CD14-positive monocyte (primary cell): ENCODE data around the gene PTPRN2. TPM values are rescaled to one million over a fixed set of nuclear protein-coding genes. Genes with fewer than 3 reads are reported as not detected.

Experiments used
- DNase-seq, 3 donors: peaks; one replicate each; pipeline ENCODE4 v3.0.0-alpha.2; 2011 to 2022
- H2AFZ ChIP-seq: 2 replicates; pipeline ENCODE4 v1.6.0; 2012; ENCODE audit warnings: mild to moderate bottlenecking, low read depth, low read length, inconsistent platforms; ENCODE audit not compliant: insufficient read depth, poor library complexity, severe bottlenecking
- H3K27ac ChIP-seq, 2 donors: 1 replicate in 1 of 2; 2 replicates in 1 of 2; pipeline ENCODE4 v1.5.1; 2012 to 2013; ENCODE audit warnings: low read length in 2 of 2, control low read depth in 1 of 2, inconsistent platforms in 1 of 2, low read depth in 1 of 2, mild to moderate bottlenecking in 1 of 2
- H3K27me3 ChIP-seq, 2 donors: one replicate each; pipeline versions ENCODE4 v1.6.0 to v1.6.1; 2011 to 2013; ENCODE audit warnings: low read length in 2 of 2; ENCODE audit not compliant: control insufficient read depth in 2 of 2, insufficient read depth in 2 of 2
- H3K36me3 ChIP-seq, 2 donors: replicated peaks in 1 of 2; 1 replicate in 1 of 2; 2 replicates in 1 of 2; pipeline versions ENCODE4 v1.5.1 to v1.6.1; 2012 to 2013; ENCODE audit warnings: low read length in 2 of 2, control low read depth in 1 of 2, inconsistent platforms in 1 of 2, mild to moderate bottlenecking in 1 of 2; ENCODE audit not compliant: insufficient read depth in 2 of 2, control insufficient read depth in 1 of 2
- H3K4me1 ChIP-seq, 2 donors: 1 replicate in 1 of 2; 2 replicates in 1 of 2; pipeline versions ENCODE4 v1.5.1 to v1.6.1; 2012 to 2013; ENCODE audit warnings: low read length in 2 of 2, control low read depth in 1 of 2, inconsistent platforms in 1 of 2, mild to moderate bottlenecking in 1 of 2, moderate library complexity in 1 of 2; ENCODE audit not compliant: insufficient read depth in 2 of 2, control insufficient read depth in 1 of 2
- H3K4me2 ChIP-seq: replicated peaks from 2 replicates; pipeline ENCODE3; 2012; ENCODE audit warnings: low read length, moderate library complexity, mild to moderate bottlenecking; ENCODE audit not compliant: poor library complexity, severe bottlenecking; ENCODE audit errors: extremely low read depth
- H3K4me3 ChIP-seq, 3 experiments: fragments of 200-600 bp in 1 of 3; sonication (generic) in 1 of 3; replicated peaks in 1 of 3; 1 replicate in 2 of 3; 2 replicates in 1 of 3; pipeline ENCODE4 v1.5.1; 2011 to 2013; ENCODE audit warnings: low read length in 3 of 3, mild to moderate bottlenecking in 3 of 3, control low read depth in 2 of 3, low read depth in 2 of 3, inconsistent platforms in 1 of 3, moderate library complexity in 1 of 3
- H3K79me2 ChIP-seq: 2 replicates; pipeline ENCODE4 v1.6.0; 2012; ENCODE audit warnings: mild to moderate bottlenecking, control low read depth, inconsistent platforms, low read length, moderate library complexity; ENCODE audit not compliant: insufficient read depth
- H3K9ac ChIP-seq: 2 replicates; pipeline ENCODE4 v1.6.0; 2017; ENCODE audit warnings: low read length, mild to moderate bottlenecking; ENCODE audit not compliant: insufficient read depth, poor library complexity, severe bottlenecking
- H3K9me3 ChIP-seq, 2 donors: replicated peaks in 1 of 2; 1 replicate in 1 of 2; 2 replicates in 1 of 2; pipeline versions ENCODE4 v1.5.1 to v1.6.1; 2012 to 2013; ENCODE audit warnings: low read length in 2 of 2, control low read depth in 1 of 2; ENCODE audit not compliant: control insufficient read depth in 1 of 2, insufficient read depth in 1 of 2
- H4K20me1 ChIP-seq: 2 replicates; pipeline ENCODE4 v1.6.0; 2012; ENCODE audit warnings: mild to moderate bottlenecking, low read length, control low read depth, moderate library complexity; ENCODE audit not compliant: insufficient read depth
- H3K27ac Mint-ChIP-seq, 7 donors: one replicate each; pipeline ENCODE4 v1.8.0; 2020; ENCODE audit warnings: mild to moderate bottlenecking in 7 of 7, mixed read lengths in 7 of 7, moderate library complexity in 6 of 7, inconsistent platforms in 2 of 7
- H3K27me3 Mint-ChIP-seq, 3 donors: one replicate each; pipeline ENCODE4 v1.8.0; 2021 to 2022; ENCODE audit warnings: low read depth in 3 of 3, mild to moderate bottlenecking in 3 of 3, mixed read lengths in 3 of 3, moderate library complexity in 3 of 3, inconsistent platforms in 1 of 3
- H3K36me3 Mint-ChIP-seq, 2 donors: one replicate each; pipeline ENCODE4 v1.8.0; 2020; ENCODE audit warnings: mixed read lengths in 2 of 2, inconsistent platforms in 1 of 2, mild to moderate bottlenecking in 1 of 2
- H3K4me1 Mint-ChIP-seq: one replicate; pipeline ENCODE4 v1.8.0; 2020; ENCODE audit warnings: mild to moderate bottlenecking, mixed read lengths
- H3K4me3 Mint-ChIP-seq, 2 donors: one replicate each; pipeline ENCODE4 v1.8.0; 2020; ENCODE audit warnings: mild to moderate bottlenecking in 2 of 2, mixed read lengths in 2 of 2, moderate library complexity in 1 of 2
- H3K9me3 Mint-ChIP-seq, 7 donors: one replicate each; pipeline ENCODE4 v1.8.0; 2020 to 2022; ENCODE audit warnings: mixed read lengths in 7 of 7, mild to moderate bottlenecking in 6 of 7, moderate library complexity in 6 of 7, inconsistent platforms in 2 of 7
- WGBS: methylation state at CpG from one replicate; pipeline ENCODE4 v1.1.5; 2013; ENCODE audit warnings: missing lambda C conversion rate; ENCODE audit not compliant: insufficient coverage; 5-methylcytosine and 5-hydroxymethylcytosine counted together
- intact Hi-C, 2 donors: fragments of 100-400 bp; cut with micrococcal nuclease; formaldehyde crosslinking; loops; one replicate each; pipeline versions ENCODE4 v1.15.0 to v1.15.1; 2023
- polyA plus RNA-seq, 3 donors: library from polyadenylated mRNA; depleted of rRNA in 1 of 3; unstranded in 2 of 3; stranded (reverse) in 1 of 3; fragments of 300-500 nt in 2 of 3; fragments of >200 nt in 1 of 3; fragmentation: Illumina TruSeq in 2 of 3; gene quantifications; 1 replicate in 2 of 3; 2 replicates in 1 of 3; pipeline ENCODE4 v1.2.3, GENCODE V29; 2012 to 2021
- TF ChIP-seq, protein P1 (sequence below): fragments of 200-600 bp; IDR thresholded peaks from one replicate; pipeline ENCODE4 v1.8.0; 2022; ENCODE audit warnings: antibody characterized with exemption, mild to moderate bottlenecking

The PTPRN2 gene
- polyA plus RNA-seq, 3 donors: 0.25 to 1.4 (median 0.97) TPM

DNA sequence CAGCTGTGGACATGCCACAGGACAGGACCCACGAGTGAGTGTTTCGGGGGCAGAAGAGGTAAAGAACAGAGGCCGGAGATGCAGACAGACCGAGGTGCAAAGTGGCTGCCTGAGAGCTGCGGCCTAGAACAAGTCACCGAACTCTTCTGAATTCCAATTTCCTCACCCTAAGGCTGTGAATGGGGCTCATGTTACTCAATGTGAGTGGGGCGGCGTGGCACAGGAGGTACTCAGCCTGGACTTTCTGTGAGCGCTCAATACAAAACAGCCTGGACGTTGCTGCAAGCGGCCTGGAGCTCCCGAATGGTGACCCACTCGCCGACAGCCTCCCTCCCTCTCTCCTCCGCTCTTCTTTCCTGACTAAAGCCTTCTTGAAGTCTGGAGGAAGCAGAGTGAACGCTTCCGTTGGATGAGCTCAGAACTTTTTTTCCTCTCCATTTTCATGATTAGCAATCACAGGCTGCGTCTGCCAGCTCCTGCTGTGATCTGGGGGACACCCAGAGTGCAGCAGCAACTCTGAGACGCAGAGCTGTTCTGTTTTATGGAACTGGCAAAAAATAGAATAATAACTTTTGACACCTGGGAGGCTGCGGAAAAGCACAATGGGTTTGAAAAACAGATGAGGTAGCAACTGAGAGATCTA lies 108.5 kb downstream of the PTPRN2 start:
- Mint-ChIP-seq H3K36me3 (no peaks in the 10 kb centered on the region), H3K27ac (peak overlapping the region in 1 of 7 donors; percentile 64), H3K27me3 (peaks cover 6 to 18% (median 16%) of the 10 kb centered on the region in 3 donors), H3K4me3 (no peak overlapping the region), H3K4me1 (no peaks in the 10 kb centered on the region), H3K9me3 (peaks cover 0 to 5% (median 2%) of the 10 kb centered on the region in 7 donors)
- TF ChIP-seq, protein P1, sequence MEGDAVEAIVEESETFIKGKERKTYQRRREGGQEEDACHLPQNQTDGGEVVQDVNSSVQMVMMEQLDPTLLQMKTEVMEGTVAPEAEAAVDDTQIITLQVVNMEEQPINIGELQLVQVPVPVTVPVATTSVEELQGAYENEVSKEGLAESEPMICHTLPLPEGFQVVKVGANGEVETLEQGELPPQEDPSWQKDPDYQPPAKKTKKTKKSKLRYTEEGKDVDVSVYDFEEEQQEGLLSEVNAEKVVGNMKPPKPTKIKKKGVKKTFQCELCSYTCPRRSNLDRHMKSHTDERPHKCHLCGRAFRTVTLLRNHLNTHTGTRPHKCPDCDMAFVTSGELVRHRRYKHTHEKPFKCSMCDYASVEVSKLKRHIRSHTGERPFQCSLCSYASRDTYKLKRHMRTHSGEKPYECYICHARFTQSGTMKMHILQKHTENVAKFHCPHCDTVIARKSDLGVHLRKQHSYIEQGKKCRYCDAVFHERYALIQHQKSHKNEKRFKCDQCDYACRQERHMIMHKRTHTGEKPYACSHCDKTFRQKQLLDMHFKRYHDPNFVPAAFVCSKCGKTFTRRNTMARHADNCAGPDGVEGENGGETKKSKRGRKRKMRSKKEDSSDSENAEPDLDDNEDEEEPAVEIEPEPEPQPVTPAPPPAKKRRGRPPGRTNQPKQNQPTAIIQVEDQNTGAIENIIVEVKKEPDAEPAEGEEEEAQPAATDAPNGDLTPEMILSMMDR: no peak
- Histone ChIP-seq H3K27ac (no peak overlapping the region), H3K36me3 (no peaks in the 10 kb centered on the region), H3K4me1 (no peaks in the 10 kb centered on the region), H3K27me3 (no peaks in the 10 kb centered on the region), H3K79me2 (no peaks in the 10 kb centered on the region), H2AFZ (no peak overlapping the region), H3K9ac (no peak overlapping the region), H4K20me1 (no peaks in the 10 kb centered on the region), H3K9me3 (no peaks in the 10 kb centered on the region), H3K4me3 (no peak overlapping the region), H3K4me2 (no peak overlapping the region)
- intact Hi-C loops: no loop called here
- 83% methylated on average over 15 of the region's 20 CpGs for WGBS
- DNase-seq: no peak

GRCh38 chr7:158477866-158478265 lies 109.8 kb downstream of the PTPRN2 start:
- H3K27me3 ChIP-seq: no peaks in the 10 kb centered on the region
- no peak overlapping the region for H2AFZ ChIP-seq
- no peak overlapping the region for H3K4me3 ChIP-seq
- TF ChIP-seq, protein P1: no peak
- no peak for DNase-seq
- no peak overlapping the region for H3K4me2 ChIP-seq
- Mint-ChIP-seq H3K4me1 (peaks cover 7% of the 10 kb centered on the region), H3K27ac (no peak overlapping the region), H3K9me3 (peaks cover 0 to 5% (median 2%) of the 10 kb centered on the region in 7 donors), H3K36me3 (no peaks in the 10 kb centered on the region), H3K4me3 (no peak overlapping the region), H3K27me3 (peaks cover 4 to 24% (median 24%) of the 10 kb centered on the region in 3 donors)
- H3K9me3 ChIP-seq: no peaks in the 10 kb centered on the region
- no peak overlapping the region for H3K9ac ChIP-seq
- H4K20me1 ChIP-seq: no peaks in the 10 kb centered on the region
- H3K79me2 ChIP-seq: no peaks in the 10 kb centered on the region
- H3K36me3 ChIP-seq: no peaks in the 10 kb centered on the region
- H3K4me1 ChIP-seq: peaks cover 7 to 8% of the 10 kb centered on the region in 2 donors
- intact Hi-C loops: no loop called here
- H3K27ac ChIP-seq: no peak overlapping the region
- 88% methylated on average over 11 of the region's 13 CpGs for WGBS
